ENCODE data around the gene WDR20.
A peak's percentile ranks its signal among the peaks of the same experiment; 100 is the strongest.
"Not testable (repeated sequence)": the region's sequence is repeated elsewhere in the genome, so short reads cannot be mapped to it uniquely, and the experiment has no call there.

The WDR20 gene

DNA sequence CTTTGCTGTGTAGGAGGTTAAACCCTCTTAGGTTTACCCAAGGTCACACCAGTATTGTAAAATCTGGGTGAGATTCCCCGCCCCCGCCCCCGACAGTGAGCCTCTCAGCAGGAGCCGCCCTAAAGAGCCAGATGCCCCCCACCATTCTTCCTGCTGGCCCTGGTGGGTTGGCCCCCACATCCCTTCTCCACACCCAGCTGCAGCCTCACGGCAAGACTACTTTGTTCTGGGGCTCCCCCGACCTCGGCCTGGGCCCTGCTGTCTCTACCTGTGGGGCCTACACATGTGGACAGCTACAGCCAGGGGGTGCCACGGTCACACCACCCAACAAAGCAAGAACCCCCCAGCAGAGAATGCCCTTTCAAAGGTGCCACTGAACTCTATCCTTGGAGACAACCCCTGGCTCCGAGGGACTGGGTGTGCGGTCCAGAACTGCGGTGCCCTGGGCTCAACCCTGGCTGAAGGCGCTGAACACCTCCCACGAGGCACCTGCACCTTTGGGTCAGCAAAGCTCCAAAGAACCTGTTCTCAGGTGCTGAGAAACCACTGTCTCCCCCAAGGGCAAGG is 82.4 kb downstream of the WDR20 start:
- DNase-seq, result no peak

DNA sequence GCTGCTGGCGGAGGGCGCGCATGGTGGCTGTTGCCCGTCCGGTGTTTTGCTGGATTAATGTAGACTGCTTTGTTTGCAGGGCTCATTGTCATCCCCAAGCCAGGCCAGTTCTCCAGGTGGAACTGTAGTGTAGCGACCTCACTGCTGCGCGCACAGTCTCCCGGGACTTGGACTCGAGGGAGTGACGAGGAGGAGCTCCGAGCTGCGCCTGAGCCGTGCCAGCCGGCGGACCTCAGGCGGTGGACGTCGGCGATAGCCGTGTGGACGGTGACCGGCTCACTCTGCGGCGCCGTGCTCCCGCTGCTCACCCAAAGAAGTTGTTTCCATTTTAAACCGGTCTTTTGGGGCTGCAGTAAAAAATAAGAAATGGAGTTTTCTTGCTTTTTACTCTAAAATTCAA is 83.1 kb downstream of the WDR20 start:
- DNase-seq, result no peak

DNA sequence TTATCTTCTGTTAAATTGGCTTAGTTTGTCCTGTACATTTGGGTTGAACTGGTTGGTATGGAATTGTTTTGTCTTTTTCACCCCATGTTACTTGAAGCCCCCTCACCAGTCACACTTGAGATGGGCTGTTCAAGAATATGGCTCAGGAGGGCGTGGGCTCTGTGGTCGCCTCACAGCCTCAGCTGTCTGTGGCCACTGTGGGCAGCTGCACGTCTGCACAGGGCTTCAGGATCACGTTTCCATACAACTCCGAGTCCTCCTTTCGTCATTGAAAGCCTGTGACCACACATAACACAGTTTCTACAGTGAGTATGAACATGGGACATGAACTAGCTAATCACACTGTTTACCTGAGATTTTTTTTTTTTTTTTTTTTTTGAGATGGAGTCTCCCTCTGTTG is 84.0 kb downstream of the WDR20 start:
- no peak for DNase-seq

- no peak for DNase-seq
Measured at GRCh38 chr14:102225386-102225785, 85.7 kb downstream of the WDR20 start.

- no peak for DNase-seq
Measured at GRCh38 chr14:102225936-102226335, 86.2 kb downstream of the WDR20 start.

GRCh38 chr14:102226356-102227125 is 86.8 kb downstream of the WDR20 start:
- DNase-seq, result no peak

GRCh38 chr14:102227184-102227964 is 87.7 kb downstream of the WDR20 start:
- no peak for DNase-seq

DNA sequence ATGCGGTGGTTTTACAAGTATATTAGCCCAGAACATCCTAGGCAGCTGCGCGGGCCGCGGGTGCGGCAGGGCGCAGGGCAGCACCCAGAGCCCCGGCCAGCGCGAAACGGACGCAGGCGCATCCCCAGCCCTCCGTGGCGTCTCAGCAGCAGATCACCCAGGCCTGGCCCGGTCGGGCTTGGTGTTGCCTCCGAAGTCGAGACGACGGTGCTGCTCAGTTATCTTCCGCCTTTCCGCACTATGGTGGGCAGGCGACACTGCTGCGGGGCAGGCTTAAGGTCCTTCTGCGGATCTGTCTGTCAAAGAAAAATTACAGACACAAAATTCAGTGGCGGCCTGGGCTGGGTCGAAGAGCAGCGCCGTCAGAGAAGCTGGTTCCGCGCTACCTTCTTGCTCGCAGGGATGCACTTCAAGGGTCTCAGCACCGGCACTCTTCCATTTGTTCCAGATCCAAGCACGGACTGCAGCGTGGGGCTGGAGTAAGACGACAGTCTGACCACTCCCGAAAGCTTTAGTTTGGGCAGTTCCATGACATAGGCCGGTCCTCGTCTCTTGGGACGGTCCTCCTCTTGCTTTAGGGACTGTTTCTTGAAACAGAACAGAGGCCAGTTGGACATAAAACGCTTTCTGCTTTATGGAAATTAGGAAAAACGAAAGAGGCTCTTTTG is 89.5 kb downstream of the WDR20 start:
- no peak for DNase-seq

GRCh38 chr14:102229739-102230092 is 90.0 kb downstream of the WDR20 start:
- DNase-seq, result no peak

GRCh38 chr14:102230481-102231210 is 90.9 kb downstream of the WDR20 start:
- DNase-seq, result no peak

GRCh38 chr14:102231476-102232347 is 92.0 kb downstream of the WDR20 start:
- DNase-seq, result no peak

DNA sequence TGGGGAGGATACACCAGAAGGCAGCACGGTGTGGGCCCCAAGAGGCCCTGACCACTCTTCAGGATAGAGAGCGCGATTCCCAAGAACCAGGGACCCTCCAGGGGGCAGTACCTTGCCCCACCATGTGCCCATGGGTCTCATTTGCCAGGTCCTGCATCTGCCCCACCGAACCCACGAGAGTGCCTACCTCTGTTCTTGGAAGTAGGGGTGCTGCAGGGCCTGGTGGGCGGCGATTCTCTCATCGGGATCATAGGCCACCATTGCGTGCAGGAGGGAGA is 92.6 kb downstream of the WDR20 start:
- no peak for DNase-seq

DNA sequence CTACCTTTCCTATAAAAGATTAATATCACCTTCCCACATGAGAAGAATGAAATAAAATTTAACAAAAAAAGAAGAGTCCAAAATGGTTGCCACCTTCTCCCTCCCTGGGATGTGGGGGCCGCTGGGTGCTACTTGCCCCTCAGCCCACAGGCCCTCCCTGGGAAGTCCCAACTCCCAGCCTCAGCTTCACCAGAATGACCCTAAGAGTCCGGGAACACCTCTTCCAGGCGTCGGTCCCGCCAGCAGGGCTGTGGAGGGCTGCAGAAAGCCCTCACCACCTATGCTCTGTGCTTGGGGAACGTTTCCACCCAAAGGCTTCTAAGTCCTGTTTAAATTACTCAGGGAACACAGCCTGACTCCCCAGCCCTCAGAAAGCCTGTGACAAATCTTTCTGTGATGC is 93.4 kb downstream of the WDR20 start:
- DNase-seq, result no peak

DNA sequence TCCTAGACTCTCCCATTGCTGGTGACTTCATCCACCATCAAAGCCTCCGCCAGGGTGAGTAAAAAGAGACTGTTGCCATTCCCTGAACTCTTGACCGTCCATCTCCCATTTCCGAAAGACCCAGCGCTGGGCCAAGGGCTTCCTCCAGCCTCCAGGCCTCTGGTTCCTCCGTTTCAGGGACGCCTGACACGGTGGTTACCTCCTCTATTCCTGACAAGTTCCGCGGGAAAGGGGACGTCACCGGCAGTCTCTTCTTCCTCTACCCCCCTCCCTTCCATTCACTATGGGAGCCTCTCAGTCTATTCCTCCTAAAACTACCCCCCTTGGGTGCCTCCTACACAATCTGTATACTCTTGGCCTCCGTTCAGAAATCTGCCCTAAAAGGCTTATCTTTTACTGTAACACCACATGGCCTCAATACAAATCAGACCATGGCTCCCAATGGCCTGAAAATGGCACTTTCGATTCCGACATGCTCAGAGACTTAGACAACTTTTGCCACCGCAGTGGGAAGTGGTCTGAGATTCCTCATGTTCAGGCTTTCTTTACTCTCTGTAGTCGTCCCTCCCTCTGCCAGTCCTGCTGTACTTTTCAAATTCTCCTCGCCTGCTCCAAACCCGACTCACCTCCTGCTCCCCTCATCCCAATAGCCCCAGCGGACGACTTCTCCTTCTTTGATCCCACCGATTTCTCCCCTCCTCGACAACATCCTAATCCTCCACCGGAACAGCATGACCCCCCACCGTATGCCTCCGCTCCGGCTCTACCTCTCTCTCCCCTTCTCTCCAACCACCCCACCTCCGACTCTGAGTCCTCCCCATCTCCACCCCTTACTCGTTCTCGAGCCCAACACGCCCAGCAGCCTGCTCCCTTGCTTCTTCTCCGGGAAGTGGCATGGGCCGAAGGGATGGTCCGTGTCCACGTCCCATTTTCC is 94.9 kb downstream of the WDR20 start:
- DNase-seq, result no peak

DNA sequence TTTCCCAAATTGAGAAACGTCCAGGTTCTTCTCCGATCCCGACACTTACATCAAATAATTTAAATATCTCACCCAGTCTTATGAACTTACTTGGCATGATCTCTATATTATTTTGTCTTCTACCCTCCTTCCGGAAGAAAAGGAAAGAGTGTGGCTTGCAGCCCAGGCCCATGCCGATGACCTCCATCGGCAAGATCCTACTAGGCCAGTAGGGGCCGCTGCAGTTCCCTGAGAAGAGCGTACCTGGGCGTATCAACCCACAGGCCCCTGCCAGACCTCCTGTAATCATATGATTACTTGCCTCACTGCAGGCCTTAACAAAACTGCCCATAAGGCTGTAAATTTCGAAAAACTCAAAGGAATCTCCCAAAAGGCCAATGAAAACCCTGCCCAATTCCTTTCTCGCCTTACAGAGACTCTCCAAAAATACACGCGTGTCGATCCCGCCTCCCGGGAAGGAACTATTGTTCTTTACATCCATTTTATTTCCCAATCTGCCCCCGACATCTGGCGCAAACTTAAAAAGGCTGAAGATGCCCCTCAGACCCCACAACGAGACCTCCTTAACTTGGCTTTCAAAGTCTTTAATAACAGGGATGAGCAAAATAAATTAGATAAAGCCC is 95.7 kb downstream of the WDR20 start:
- DNase-seq, result peak; percentile 84

GRCh38 chr14:102236026-102236425 is 96.3 kb downstream of the WDR20 start:
- DNase-seq, result no peak

GRCh38 chr14:102238131-102238530 is 98.4 kb downstream of the WDR20 start:
- no peak for DNase-seq

- no peak for DNase-seq
Measured at GRCh38 chr14:102238766-102239165, 99.1 kb downstream of the WDR20 start.

- no peak for DNase-seq
Measured at GRCh38 chr14:102239231-102239630, 99.5 kb downstream of the WDR20 start.

GRCh38 chr14:102240481-102240880 is 100.8 kb downstream of the WDR20 start:
- DNase-seq, result not testable (repeated sequence)
